ENCODE data around the gene ITPKB.

Gene ITPKB

DNA sequence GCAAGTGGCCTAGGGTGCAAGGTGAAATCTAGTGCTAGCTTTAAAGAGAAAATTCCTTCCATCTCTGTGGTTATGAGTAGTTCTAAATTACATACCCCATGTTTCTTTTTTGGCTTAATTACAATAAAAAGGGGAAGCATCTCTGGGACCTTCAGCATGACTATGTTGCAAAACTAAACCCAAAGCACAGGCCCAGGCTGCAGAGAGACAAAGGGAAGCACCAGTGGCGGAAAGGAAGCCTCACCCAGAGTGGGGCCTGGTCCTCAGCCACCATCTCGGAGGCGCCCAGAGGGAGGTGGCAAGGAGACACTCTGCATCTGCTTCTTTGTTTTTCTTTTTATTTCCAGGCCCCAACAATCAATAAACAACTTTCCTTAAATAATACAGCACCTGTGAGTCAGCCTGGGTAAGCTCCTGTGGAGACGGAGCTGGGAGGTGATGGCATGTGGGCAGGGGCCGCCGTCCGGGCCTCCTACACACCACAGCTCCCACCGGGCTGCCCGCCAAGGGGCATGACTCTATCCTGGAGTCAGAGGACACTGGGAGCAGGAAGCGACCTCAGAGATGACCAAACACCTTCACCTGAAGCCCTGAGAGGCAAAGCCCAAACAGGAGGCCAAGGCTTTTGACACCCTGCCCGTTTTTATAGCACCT lies 21.7 kb downstream of the ITPKB start:
- no peaks in the 10 kb centered on the region for H3K27me3 ChIP-seq (ENCODE audit: insufficient read depth, poor library complexity, severe bottlenecking)
- DNase-seq (ENCODE audit: low read depth in 1 of 2, low spot score in 1 of 2), result peak; percentile 73 to 93
- peak overlapping the region; percentile 86 for H3K27ac ChIP-seq (replicated peaks)
- TF ChIP-seq GABPA (IDR thresholded peaks at IDR 0.05; ENCODE audit: low read depth) (no peak), POLR2AphosphoS5 (IDR thresholded peaks at IDR 0.05; ENCODE audit: low read depth) (peak; percentile 62; the same call in 1 of the 2 replicates), SPI1 (IDR thresholded peaks at IDR 0.05; ENCODE audit: borderline replicate concordance, low read depth) (peak; percentile 50; the same call in 1 of the 2 replicates)
- TF ChIP-seq, protein P1, sequence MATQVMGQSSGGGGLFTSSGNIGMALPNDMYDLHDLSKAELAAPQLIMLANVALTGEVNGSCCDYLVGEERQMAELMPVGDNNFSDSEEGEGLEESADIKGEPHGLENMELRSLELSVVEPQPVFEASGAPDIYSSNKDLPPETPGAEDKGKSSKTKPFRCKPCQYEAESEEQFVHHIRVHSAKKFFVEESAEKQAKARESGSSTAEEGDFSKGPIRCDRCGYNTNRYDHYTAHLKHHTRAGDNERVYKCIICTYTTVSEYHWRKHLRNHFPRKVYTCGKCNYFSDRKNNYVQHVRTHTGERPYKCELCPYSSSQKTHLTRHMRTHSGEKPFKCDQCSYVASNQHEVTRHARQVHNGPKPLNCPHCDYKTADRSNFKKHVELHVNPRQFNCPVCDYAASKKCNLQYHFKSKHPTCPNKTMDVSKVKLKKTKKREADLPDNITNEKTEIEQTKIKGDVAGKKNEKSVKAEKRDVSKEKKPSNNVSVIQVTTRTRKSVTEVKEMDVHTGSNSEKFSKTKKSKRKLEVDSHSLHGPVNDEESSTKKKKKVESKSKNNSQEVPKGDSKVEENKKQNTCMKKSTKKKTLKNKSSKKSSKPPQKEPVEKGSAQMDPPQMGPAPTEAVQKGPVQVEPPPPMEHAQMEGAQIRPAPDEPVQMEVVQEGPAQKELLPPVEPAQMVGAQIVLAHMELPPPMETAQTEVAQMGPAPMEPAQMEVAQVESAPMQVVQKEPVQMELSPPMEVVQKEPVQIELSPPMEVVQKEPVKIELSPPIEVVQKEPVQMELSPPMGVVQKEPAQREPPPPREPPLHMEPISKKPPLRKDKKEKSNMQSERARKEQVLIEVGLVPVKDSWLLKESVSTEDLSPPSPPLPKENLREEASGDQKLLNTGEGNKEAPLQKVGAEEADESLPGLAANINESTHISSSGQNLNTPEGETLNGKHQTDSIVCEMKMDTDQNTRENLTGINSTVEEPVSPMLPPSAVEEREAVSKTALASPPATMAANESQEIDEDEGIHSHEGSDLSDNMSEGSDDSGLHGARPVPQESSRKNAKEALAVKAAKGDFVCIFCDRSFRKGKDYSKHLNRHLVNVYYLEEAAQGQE (IDR thresholded peaks at IDR 0.05; ENCODE audit: insufficient replicate concordance, low read depth), result no peak
- TF ChIP-seq, protein P2, sequence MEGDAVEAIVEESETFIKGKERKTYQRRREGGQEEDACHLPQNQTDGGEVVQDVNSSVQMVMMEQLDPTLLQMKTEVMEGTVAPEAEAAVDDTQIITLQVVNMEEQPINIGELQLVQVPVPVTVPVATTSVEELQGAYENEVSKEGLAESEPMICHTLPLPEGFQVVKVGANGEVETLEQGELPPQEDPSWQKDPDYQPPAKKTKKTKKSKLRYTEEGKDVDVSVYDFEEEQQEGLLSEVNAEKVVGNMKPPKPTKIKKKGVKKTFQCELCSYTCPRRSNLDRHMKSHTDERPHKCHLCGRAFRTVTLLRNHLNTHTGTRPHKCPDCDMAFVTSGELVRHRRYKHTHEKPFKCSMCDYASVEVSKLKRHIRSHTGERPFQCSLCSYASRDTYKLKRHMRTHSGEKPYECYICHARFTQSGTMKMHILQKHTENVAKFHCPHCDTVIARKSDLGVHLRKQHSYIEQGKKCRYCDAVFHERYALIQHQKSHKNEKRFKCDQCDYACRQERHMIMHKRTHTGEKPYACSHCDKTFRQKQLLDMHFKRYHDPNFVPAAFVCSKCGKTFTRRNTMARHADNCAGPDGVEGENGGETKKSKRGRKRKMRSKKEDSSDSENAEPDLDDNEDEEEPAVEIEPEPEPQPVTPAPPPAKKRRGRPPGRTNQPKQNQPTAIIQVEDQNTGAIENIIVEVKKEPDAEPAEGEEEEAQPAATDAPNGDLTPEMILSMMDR (IDR thresholded peaks at IDR 0.05; ENCODE audit: insufficient read depth, low read length), result no peak
- H3K4me3 ChIP-seq (replicated peaks; ENCODE audit: insufficient read depth, low read length), result no peak overlapping the region

DNA sequence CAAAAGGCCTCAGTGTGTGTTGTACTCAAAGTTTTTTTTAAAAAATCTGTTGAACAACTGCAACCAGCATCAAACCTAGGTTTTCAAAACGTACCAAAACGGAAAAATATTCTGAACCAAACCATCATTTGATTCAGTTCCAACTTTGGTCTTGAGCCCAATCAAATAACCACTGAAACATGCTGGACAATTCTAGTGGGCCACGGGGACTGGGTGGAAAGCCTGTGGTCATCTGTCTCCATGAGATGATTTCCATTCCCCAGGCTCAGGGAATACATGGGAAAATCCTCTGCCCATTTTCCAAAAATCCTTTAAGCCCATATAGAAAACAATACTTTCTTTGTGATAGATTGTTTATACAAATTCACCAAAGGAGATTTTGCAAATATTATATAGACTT lies 22.5 kb downstream of the ITPKB start:
- peak overlapping the region; percentile 86 for H3K27ac ChIP-seq (replicated peaks)
- H3K27me3 ChIP-seq (ENCODE audit: insufficient read depth, poor library complexity, severe bottlenecking), result no peaks in the 10 kb centered on the region
- TF ChIP-seq SPI1 (IDR thresholded peaks at IDR 0.05; ENCODE audit: borderline replicate concordance, low read depth) (no peak), POLR2AphosphoS5 (IDR thresholded peaks at IDR 0.05; ENCODE audit: low read depth) (no peak), GABPA (IDR thresholded peaks at IDR 0.05; ENCODE audit: low read depth) (no peak)
- TF ChIP-seq, protein P2 (IDR thresholded peaks at IDR 0.05; ENCODE audit: insufficient read depth, low read length), result no peak
- TF ChIP-seq, protein P1 (IDR thresholded peaks at IDR 0.05; ENCODE audit: insufficient replicate concordance, low read depth), result no peak
- DNase-seq (ENCODE audit: low read depth in 1 of 2, low spot score in 1 of 2), result no peak
- no peak overlapping the region for H3K4me3 ChIP-seq (replicated peaks; ENCODE audit: insufficient read depth, low read length)

DNA sequence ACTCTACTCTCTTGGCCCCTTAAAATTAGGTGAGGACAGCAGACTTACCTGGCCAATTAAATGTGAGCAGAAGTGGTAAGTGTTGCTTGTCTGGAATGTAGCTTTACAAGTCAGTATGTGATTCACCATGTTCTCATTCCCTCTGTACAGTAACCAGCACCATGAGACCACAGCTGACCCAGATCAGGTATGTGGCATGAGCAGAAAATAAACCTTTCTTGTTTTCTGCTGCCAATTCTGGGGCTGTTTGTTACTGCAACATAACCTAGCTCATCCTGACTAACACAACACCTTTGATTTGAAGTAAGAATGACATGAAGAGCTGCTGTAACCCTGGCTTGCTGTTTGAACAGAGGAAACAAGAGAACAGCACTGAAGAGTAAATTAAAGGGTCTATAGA lies 24.9 kb downstream of the ITPKB start:
- DNase-seq (ENCODE audit: low read depth in 1 of 2, low spot score in 1 of 2), result no peak
- Histone ChIP-seq H3K4me3 (replicated peaks; ENCODE audit: insufficient read depth, low read length) (no peak overlapping the region), H3K27me3 (ENCODE audit: insufficient read depth, poor library complexity, severe bottlenecking) (no peaks in the 10 kb centered on the region), H3K27ac (replicated peaks) (no peak overlapping the region)
- TF ChIP-seq, protein P2 (IDR thresholded peaks at IDR 0.05; ENCODE audit: insufficient read depth, low read length), result no peak
- no peak for TF ChIP-seq SPI1 (IDR thresholded peaks at IDR 0.05; ENCODE audit: borderline replicate concordance, low read depth)
- no peak for TF ChIP-seq GABPA (IDR thresholded peaks at IDR 0.05; ENCODE audit: low read depth)
- TF ChIP-seq, protein P1 (IDR thresholded peaks at IDR 0.05; ENCODE audit: insufficient replicate concordance, low read depth), result no peak
- no peak for TF ChIP-seq POLR2AphosphoS5 (IDR thresholded peaks at IDR 0.05; ENCODE audit: low read depth)
